Measurements from ENCODE around the gene TRIM52.

TRIM52 gene

DNA sequence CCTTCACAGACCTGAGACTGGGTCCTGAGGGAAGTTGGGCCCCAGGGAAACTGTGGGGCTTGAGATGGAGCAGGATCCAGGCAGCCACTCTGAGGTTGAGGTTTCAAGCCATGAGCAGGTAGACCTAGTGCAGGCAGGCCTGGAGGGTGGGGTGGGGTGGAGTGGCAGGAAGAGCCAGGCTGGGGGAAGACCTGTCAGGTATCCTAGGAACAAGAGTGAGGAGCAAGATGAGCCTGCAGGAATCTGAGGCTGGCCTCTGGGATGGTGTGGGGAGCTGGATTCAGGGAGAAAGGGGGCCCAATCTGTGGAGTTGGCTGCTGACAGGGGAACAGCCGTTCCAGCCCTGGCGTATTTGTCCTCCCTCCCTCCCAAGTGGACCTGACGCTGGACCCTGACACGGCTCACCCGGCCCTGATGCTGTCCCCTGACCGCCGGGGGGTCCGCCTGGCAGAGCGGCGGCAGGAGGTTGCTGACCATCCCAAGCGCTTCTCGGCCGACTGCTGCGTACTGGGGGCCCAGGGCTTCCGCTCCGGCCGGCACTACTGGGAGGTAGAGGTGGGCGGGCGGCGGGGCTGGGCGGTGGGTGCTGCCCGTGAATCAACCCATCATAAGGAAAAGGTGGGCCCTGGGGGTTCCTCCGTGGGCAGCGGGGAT is 27.0 kb downstream of the TRIM52 start:
- no peak for DNase-seq (ENCODE audit: low read depth)

GRCh38 chr5:181233088-181233800 is 27.7 kb downstream of the TRIM52 start:
- no peak for DNase-seq (ENCODE audit: low read depth)

DNA sequence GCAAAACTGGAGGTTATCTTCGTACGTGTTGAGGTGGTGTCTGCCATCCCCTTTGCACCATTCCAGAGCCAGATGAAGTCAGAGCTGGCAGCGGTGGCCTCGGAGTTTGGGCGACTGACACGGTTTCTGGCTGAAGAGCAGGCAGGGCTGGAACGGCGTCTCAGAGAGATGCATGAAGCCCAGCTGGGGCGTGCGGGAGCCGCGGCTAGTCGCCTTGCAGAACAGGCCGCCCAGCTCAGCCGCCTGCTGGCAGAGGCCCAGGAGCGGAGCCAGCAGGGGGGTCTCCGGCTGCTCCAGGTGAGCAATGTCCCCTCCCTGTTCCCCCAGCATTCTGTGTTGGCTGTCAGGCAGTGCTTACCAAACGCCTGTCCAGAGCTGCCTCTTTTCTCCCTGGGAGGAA is 28.4 kb downstream of the TRIM52 start:
- no peak for DNase-seq (ENCODE audit: low read depth)

DNA sequence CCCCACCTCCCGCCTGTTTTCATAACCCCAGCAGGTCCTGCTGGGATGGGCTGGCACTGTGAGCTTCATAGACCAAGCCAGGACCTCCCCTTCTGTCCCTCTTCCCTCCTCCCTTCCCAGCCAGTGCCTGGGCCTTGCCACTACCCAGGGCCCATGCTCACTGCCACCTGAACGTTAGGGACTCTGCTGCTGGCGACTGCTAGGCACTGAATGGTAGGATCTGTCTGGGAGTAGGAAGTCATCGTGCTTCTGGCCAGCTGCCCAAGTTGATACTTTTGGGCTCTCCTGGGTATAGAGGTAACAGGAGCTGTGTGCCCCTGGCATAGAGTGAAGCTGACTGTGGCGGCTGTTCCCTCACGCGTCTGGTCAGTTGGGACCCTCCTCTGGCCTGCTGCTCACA is 29.5 kb downstream of the TRIM52 start:
- DNase-seq (ENCODE audit: low read depth), result no peak

GRCh38 chr5:181230551-181230950 is 30.4 kb downstream of the TRIM52 start:
- no peak for DNase-seq (ENCODE audit: low read depth)

DNA sequence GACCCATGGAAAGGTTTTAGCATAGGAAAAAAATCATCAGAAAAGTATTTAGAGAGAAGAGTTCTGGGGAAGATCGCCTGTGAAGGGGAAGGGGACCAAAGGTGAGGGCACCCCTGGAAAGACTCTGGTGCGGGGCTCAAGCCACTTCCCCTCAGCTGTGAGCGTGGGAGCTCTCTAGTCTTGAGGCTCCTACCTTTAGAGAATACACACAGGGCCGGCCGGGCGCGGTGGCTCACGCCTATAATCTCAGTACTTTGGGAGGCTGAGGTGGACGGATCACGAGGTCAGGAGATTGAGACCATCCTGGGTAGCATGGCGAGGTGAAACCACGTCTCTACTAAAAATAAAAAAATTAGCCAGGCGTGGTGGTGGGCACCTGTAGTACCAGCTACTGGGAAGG is 30.9 kb downstream of the TRIM52 start:
- DNase-seq (ENCODE audit: low read depth), result no peak

DNA sequence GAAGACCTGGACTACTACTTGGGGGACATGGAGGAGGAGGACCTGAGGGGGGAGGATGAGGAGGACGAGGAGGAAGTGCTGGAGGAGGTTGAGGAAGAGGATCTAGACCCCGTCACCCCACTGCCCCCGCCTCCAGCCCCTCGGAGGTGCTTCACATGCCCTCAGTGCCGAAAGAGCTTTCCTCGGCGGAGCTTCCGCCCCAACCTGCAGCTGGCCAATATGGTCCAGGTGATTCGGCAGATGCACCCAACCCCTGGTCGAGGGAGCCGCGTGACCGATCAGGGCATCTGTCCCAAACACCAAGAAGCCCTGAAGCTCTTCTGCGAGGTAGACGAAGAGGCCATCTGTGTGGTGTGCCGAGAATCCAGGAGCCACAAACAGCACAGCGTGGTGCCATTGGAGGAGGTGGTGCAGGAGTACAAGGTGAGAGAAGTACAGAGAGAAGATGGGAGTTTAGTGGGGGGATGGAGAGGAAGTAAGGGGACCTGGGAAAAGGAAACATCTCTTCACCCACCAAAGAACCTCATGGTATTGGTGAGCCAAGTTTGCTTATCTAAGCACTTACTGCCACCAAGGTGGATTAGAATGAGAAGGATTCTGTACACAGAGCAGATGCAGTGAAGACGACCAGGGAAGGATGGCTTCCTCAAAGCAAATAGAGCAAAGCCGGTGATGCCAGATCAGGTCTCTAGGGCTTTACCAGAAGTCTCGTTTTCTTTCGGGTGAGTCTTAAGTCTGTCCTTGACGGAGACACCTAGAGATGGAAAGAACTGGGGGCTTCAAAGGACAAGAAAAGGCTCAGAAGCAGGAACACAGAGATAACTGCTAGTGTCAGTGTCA is 36.3 kb downstream of the TRIM52 start:
- DNase-seq (ENCODE audit: low read depth), result no peak

DNA sequence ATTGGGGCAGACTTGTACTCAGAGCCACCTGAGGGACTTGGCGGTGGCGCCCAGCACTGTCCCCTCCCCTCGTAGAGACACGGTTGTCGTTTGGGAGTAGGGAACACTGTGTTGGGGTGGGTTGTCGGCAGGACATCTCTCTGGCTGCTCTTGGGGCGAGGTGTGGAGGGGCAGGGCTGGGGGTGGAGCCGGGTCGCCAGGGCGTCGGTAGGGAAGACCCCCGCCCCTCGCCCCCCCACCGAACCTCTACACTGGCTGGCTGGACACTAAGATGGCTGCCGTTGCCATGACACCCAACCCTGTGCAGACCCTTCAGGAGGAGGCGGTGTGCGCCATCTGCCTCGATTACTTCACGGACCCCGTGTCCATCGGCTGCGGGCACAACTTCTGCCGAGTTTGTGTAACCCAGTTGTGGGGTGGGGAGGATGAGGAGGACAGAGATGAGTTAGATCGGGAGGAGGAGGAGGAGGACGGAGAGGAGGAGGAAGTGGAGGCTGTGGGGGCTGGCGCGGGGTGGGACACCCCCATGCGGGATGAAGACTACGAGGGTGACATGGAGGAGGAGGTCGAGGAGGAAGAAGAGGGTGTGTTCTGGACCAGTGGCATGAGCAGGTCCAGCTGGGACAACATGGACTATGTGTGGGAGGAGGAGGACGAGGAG is 37.1 kb downstream of the TRIM52 start:
- DNase-seq (ENCODE audit: low read depth), result no peak

- peak; percentile 95 for DNase-seq (ENCODE audit: low read depth)
Measured at GRCh38 chr5:181223058-181223728, 37.8 kb downstream of the TRIM52 start, which contains the start of gene TRIM41. TRIM41 (plus strand) TSS chr5:181223281; CDS start chr5:181224000, 719 bp downstream.

- DNase-seq (ENCODE audit: low read depth), result no peak
Measured at GRCh38 chr5:181222630-181223057, 38.3 kb downstream of the TRIM52 start.

DNA sequence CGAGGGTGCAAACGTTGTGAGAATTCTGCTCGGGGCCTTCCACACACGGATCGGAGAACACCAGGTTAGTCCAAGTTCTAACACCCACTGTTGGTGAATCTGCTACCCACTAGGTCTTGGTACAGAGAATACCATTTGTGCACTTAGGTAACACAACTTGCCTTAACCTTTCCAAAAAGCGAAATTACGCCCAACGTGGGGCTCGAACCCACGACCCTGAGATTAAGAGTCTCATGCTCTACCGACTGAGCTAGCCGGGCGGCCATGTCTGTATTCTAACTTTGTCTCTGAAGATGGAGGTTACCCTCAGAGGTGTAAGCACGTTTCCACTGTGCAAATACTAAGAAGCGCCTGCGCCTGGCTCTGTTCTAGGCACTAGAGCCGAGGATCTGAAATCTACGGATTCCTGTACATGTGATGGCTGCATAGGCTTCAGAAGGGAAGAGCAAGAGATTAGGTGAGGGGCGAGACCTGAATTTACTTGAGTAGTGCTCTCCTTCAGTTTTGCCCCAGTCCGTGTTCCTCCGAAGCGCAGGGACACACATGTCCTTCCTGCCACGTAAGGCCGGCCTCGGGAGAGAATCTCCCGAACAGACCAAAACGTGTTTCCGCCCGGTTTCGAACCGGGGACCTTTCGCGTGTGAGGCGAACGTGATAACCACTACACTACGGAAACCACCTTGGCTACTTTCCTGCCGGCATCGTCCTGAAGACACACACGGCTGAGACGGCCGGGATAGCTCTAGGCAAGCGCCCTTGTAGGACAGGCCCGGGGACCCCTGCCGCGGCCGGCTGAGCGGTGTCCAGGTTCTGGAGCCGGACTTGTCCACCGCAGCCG is 38.9 kb downstream of the TRIM52 start:
- DNase-seq (ENCODE audit: low read depth), result peak; percentile 92

- DNase-seq (ENCODE audit: low read depth), result peak; percentile 33
Measured at GRCh38 chr5:181221105-181221791, 39.7 kb downstream of the TRIM52 start.

DNA sequence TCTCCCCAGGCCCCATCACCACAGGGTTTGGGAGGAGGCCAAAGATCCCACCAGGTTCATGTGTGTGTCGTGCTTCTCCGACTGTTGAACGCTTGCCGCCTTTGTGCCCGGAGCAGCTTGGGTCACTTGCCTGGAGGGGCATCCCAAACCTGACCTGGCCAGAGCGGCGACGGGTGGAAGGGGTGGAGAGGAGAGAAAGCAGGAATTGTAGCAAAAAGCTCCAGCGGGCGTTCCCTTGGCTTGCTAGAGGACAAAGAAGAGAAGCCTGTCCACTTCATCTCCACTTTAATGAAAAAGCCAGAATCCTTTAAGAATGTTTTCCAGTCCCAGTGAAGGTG is 40.8 kb downstream of the TRIM52 start:
- no peak for DNase-seq (ENCODE audit: low read depth)

DNA sequence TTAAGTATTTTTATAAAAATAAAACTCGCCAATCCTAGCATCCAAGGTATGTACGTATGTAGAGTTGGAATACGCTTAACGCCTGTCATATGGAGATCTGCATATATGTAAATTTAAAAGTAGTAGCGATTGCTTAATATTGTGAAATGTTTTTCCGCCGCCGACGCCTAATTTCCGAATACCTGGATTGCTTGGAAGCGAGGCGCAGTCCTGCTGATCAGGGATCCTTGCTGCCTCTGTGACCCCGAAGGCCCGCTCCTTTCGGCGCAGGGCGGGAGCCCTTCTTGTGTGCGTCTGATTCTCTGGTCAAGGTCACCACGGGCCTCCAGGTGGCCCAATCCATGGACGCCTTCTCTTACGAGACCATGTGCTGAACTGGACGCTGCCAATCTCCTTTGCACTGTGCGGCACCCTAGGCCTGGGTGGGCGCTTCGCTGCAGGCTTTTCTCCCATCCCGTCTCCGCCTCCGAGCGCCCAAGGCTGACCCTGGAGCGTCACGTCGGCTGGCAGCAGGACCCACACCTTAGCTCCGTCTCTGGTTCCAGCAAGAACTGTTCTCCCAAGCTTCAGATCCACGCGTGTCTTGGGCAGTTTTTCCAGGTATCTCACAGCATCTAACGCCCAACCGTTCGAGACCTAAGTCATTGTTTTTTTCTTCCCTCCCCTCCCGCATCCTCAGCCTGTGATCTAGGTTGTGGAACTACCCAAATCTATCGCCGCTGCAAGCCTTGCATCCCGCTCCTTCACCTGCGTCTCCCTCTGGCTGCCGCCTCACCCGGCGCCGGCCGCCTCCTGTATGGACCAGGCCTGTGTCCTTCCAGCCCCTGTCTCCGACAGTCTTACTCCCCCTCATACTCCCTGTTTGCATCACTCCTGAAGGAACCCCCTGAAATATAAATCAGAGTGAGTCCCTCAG is 41.4 kb downstream of the TRIM52 start:
- DNase-seq (ENCODE audit: low read depth), result no peak

GRCh38 chr5:181218795-181219124 is 42.2 kb downstream of the TRIM52 start:
- DNase-seq (ENCODE audit: low read depth), result no peak

DNA sequence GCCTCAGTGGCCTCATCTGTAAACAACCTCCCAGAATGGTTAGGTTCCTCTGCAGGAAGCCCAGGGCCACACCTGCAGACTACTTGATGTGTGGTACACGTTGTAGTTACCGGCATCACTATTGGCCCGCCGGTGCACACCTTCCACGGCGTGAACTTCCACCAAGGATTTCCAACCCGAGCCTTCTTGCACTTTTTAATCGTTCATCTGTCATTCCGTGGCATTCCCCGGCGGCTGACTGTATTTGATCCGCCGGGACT is 43.2 kb downstream of the TRIM52 start:
- DNase-seq (ENCODE audit: low read depth), result no peak

DNA sequence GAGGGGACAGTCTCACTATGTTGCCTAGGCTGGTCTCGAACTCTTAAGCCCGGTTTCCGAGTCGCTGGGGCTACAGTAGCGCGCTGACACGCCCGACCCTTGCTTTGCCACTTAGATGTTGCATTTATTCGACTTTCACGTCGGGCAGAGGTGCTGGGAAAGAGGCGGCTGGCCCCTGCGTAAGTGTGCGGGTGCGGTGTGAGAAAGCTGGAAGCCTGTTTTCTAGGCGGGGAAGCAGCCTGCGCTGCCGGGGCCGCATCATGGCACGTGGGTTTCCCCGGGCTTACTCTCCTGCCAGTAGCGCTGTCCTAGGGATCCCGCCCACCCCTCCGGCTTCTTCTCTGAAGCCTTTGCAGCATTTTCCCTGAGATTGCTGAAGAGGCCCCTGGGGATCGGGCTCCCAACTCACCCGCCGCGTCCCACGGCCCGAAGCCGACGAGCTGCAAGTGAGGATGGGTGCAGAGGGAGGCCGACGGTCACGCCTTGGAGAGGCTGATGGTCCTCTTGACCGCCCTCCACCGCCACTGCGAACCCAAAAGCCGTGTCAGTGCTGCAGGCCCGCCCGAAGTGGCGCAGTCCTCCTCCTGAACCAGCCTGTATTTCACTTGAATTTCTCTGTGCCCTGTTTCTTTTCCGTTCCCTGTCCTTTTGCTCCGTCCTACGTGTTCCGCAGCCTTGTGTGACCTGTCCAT is 43.7 kb downstream of the TRIM52 start:
- DNase-seq (ENCODE audit: low read depth), result peak; percentile 51

- no peak for DNase-seq (ENCODE audit: low read depth)
Measured at GRCh38 chr5:181215997-181216989, 44.6 kb downstream of the TRIM52 start.
